Neural cell (in vitro differentiated cells): ENCODE results near the gene GPC5.

Source experiments
- POLR2AphosphoS5 ChIP-seq: IDR thresholded peaks from 2 replicates; pipeline ENCODE4 v1.6.1; 2012
- RAD21 ChIP-seq: fragments of 450-650 bp; conservative IDR thresholded peaks from 2 replicates; pipeline ENCODE4 v1.6.1; 2014; ENCODE audit warnings: antibody characterized with exemption, mild to moderate bottlenecking, moderate library complexity
- TF ChIP-seq, protein P1 (sequence below): fragments of 450-650 bp; IDR thresholded peaks from 2 replicates; pipeline ENCODE4 v1.5.1; 2014; ENCODE audit warnings: antibody characterized with exemption, mild to moderate bottlenecking, moderate library complexity; ENCODE audit not compliant: poor library complexity, severe bottlenecking

DNA sequence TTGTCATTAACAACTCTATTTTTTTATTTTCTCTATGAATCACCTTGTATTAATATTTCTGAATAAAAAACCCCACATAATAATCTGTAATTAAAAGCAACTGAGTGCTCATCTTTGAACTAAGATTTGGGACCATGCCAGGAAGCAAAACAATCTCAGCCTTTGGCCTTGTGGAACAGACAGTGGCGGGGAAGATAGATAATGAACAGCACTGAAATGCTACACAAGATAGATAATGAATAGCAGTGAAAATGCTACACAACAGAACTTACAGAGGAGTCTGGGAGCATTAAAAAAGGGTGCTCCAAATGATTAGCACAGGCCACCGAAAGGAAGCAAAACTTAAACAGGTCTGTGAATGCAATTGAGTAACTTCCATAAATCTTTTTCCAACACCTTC lies 134.9 kb downstream of the GPC5 start:
- TF ChIP-seq, protein P1, sequence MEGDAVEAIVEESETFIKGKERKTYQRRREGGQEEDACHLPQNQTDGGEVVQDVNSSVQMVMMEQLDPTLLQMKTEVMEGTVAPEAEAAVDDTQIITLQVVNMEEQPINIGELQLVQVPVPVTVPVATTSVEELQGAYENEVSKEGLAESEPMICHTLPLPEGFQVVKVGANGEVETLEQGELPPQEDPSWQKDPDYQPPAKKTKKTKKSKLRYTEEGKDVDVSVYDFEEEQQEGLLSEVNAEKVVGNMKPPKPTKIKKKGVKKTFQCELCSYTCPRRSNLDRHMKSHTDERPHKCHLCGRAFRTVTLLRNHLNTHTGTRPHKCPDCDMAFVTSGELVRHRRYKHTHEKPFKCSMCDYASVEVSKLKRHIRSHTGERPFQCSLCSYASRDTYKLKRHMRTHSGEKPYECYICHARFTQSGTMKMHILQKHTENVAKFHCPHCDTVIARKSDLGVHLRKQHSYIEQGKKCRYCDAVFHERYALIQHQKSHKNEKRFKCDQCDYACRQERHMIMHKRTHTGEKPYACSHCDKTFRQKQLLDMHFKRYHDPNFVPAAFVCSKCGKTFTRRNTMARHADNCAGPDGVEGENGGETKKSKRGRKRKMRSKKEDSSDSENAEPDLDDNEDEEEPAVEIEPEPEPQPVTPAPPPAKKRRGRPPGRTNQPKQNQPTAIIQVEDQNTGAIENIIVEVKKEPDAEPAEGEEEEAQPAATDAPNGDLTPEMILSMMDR, result no peak
- TF ChIP-seq RAD21 (no peak), POLR2AphosphoS5 (no peak)
